ENCODE results near the gene SEMA3D. TPM values are rescaled to one million over a fixed set of nuclear protein-coding genes. Genes with fewer than 3 reads are reported as not detected.

The SEMA3D gene
- 0.47 and 0.64 TPM in 2 replicates for total RNA-seq

- peaks cover 5% of the 10 kb centered on the region for H3K4me1 Mint-ChIP-seq
- H3K4me3 Mint-ChIP-seq: peak within 1 kb of the TSS; percentile 66
- H3K9me3 Mint-ChIP-seq: no peaks in the 10 kb centered on the region
- intact Hi-C loops (cut with micrococcal nuclease): no loop called here
- peaks cover 33% of the 10 kb centered on the region for H3K27me3 Mint-ChIP-seq
- H3K36me3 Mint-ChIP-seq (ENCODE audit: low read depth): no peaks in the 10 kb centered on the region
- peak; percentile 72 for DNase-seq
- peak within 1 kb of the TSS; percentile 32 for H3K27ac Mint-ChIP-seq
These were observed at the start of gene SEMA3D for GRCh38 chr7:85186521-85187241. Gene SEMA3D (minus strand): TSS chr7:85187056. CDS start chr7:85121891, 65,165 bp downstream.

DNA sequence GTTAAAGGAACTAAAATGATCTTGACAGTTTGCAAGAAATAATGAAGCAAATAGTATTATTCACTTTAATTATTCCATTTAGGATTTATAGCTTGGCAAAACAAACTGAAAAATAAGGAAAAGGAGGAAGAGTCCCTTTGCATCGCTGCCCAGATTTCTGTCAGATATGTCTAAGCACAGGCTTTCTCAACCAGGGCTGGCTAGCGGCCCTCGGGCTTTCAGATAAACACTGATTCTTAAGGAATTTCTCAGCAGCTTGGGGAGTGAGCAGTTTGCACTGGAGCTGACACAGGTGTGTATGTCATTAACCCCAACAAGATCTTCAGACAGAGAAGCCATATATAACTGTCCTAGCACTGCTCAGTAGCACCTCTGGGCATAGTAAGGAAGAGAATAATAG lies 47.9 kb upstream of the SEMA3D start:
- no peaks in the 10 kb centered on the region for H3K27me3 Mint-ChIP-seq
- intact Hi-C loops (cut with micrococcal nuclease): no loop called here
- H3K27ac Mint-ChIP-seq: no peak overlapping the region
- no peaks in the 10 kb centered on the region for H3K36me3 Mint-ChIP-seq (ENCODE audit: low read depth)
- H3K4me1 Mint-ChIP-seq: no peaks in the 10 kb centered on the region
- no peak for DNase-seq
- H3K9me3 Mint-ChIP-seq: no peaks in the 10 kb centered on the region
- no peak overlapping the region for H3K4me3 Mint-ChIP-seq

- Mint-ChIP-seq H3K9me3 (no peaks in the 10 kb centered on the region), H3K27me3 (no peaks in the 10 kb centered on the region), H3K4me3 (no peak overlapping the region), H3K4me1 (no peaks in the 10 kb centered on the region), H3K36me3 (ENCODE audit: low read depth) (no peaks in the 10 kb centered on the region), H3K27ac (no peak overlapping the region)
- no peak for DNase-seq
- intact Hi-C loops (cut with micrococcal nuclease): no loop called here
These were observed 45.2 kb upstream of the SEMA3D start for GRCh38 chr7:85232068-85232467.

GRCh38 chr7:85230623-85231022 lies 43.8 kb upstream of the SEMA3D start:
- Mint-ChIP-seq H3K36me3 (ENCODE audit: low read depth) (no peaks in the 10 kb centered on the region), H3K27me3 (no peaks in the 10 kb centered on the region), H3K4me3 (no peak overlapping the region), H3K9me3 (no peaks in the 10 kb centered on the region), H3K27ac (no peak overlapping the region), H3K4me1 (no peaks in the 10 kb centered on the region)
- DNase-seq: no peak
- intact Hi-C loops (cut with micrococcal nuclease): no loop called here

GRCh38 chr7:85229544-85229943 lies 42.7 kb upstream of the SEMA3D start:
- no peak overlapping the region for H3K27ac Mint-ChIP-seq
- H3K36me3 Mint-ChIP-seq (ENCODE audit: low read depth): no peaks in the 10 kb centered on the region
- no peak overlapping the region for H3K4me3 Mint-ChIP-seq
- H3K9me3 Mint-ChIP-seq: no peaks in the 10 kb centered on the region
- no peaks in the 10 kb centered on the region for H3K27me3 Mint-ChIP-seq
- intact Hi-C loops (cut with micrococcal nuclease): no loop called here
- no peaks in the 10 kb centered on the region for H3K4me1 Mint-ChIP-seq
- DNase-seq: no peak

DNA sequence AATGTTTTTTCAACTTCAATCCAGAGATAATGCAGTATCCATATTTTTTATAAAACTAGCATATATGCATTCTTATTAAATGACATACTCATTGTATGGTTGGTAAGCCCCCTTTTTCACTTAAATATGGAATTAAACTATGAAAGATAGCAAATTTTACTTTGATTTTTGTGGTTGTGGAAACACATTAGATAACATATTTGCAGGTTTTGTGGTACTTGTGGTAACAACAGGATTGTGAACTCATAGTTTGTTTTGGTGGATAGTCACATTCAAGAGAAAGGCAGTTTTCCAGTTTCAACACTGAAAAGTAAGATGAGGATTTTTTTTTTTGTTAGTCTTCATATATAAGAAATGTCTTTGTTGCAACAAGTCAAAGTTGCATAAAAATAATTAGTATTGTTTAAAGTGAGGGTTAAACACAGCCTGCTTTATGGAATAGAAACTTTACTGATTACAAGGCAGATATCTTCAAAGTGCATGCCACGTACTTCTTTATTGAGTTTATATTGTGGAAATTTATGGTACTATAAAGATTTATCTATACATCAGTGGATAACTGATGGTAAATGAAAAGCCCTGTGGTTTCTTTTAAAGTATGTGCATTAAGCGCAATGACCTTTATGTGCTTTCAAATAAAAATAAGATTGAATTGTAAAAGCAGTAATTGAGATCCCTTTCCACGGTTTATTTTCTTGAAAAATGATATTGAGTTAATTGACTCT lies 39.7 kb upstream of the SEMA3D start:
- no peaks in the 10 kb centered on the region for H3K27me3 Mint-ChIP-seq
- H3K27ac Mint-ChIP-seq: no peak overlapping the region
- H3K9me3 Mint-ChIP-seq: no peaks in the 10 kb centered on the region
- DNase-seq: no peak
- intact Hi-C loops (cut with micrococcal nuclease): no loop called here
- H3K36me3 Mint-ChIP-seq (ENCODE audit: low read depth): no peaks in the 10 kb centered on the region
- no peak overlapping the region for H3K4me3 Mint-ChIP-seq
- H3K4me1 Mint-ChIP-seq: no peaks in the 10 kb centered on the region

GRCh38 chr7:85224171-85224570 lies 37.3 kb upstream of the SEMA3D start:
- Mint-ChIP-seq H3K4me3 (no peak overlapping the region), H3K36me3 (ENCODE audit: low read depth) (no peaks in the 10 kb centered on the region)
- no peak for DNase-seq

GRCh38 chr7:85222522-85222921 lies 35.7 kb upstream of the SEMA3D start:
- Mint-ChIP-seq H3K9me3 (no peaks in the 10 kb centered on the region), H3K4me3 (no peak overlapping the region), H3K36me3 (ENCODE audit: low read depth) (no peaks in the 10 kb centered on the region), H3K27ac (no peak overlapping the region), H3K4me1 (no peaks in the 10 kb centered on the region), H3K27me3 (no peaks in the 10 kb centered on the region)
- intact Hi-C loops (cut with micrococcal nuclease): no loop called here
- no peak for DNase-seq

More at GRCh38 chr7:85224171-85224570, 37.3 kb upstream of the SEMA3D start:
- Mint-ChIP-seq H3K4me1 (no peaks in the 10 kb centered on the region), H3K27me3 (no peaks in the 10 kb centered on the region), H3K9me3 (no peaks in the 10 kb centered on the region), H3K27ac (no peak overlapping the region)
- intact Hi-C loops (cut with micrococcal nuclease): no loop called here

DNA sequence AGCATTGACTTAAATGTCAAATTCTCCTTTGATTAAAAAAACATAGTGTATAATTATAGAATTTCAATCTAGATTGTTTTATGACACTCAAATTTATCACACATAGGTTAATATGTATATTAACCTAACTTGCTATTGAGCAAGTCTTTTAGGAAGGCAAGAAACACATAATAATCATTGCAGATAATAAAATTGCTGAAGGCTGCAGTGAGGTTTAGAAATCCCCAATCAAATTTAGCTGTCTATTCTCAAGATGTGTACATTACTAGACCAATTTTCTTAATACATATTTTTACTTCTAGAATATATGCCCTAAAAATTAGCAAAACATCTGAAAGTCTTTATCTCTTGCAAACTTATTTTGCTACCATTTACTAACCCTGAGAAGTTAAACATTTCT lies 34.9 kb upstream of the SEMA3D start:
- DNase-seq: no peak
- no peaks in the 10 kb centered on the region for H3K36me3 Mint-ChIP-seq (ENCODE audit: low read depth)
- no peaks in the 10 kb centered on the region for H3K4me1 Mint-ChIP-seq
- no peak overlapping the region for H3K27ac Mint-ChIP-seq
- H3K9me3 Mint-ChIP-seq: no peaks in the 10 kb centered on the region
- H3K4me3 Mint-ChIP-seq: no peak overlapping the region
- intact Hi-C loops (cut with micrococcal nuclease): no loop called here
- no peaks in the 10 kb centered on the region for H3K27me3 Mint-ChIP-seq

- H3K4me3 Mint-ChIP-seq: no peak overlapping the region
- intact Hi-C loops (cut with micrococcal nuclease): no loop called here
- H3K27ac Mint-ChIP-seq: no peak overlapping the region
- no peaks in the 10 kb centered on the region for H3K9me3 Mint-ChIP-seq
- no peaks in the 10 kb centered on the region for H3K27me3 Mint-ChIP-seq
- H3K4me1 Mint-ChIP-seq: no peaks in the 10 kb centered on the region
- no peaks in the 10 kb centered on the region for H3K36me3 Mint-ChIP-seq (ENCODE audit: low read depth)
- DNase-seq: no peak
These were observed 33.8 kb upstream of the SEMA3D start for GRCh38 chr7:85220651-85221050.

DNA sequence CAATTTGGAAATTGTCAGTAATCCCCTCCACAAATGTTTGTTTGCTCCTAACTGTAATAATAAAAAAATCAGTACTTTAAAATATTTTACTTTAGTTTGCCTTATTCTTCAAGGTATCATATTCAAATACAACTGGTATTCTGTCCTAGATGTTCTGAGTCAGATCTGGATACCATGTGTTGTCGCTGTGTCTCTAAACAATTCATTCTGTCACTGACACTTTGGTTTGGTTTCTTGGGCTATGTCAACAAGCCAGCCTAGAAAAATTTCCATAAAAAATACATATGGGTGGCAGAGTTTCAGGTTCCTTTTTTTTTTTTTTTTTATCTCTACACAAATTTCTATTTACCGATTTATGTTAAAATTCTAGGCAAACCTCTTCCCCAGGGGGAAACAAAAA lies 33.2 kb upstream of the SEMA3D start:
- Mint-ChIP-seq H3K9me3 (no peaks in the 10 kb centered on the region), H3K27ac (no peak overlapping the region), H3K4me3 (no peak overlapping the region), H3K36me3 (ENCODE audit: low read depth) (no peaks in the 10 kb centered on the region), H3K4me1 (no peaks in the 10 kb centered on the region), H3K27me3 (no peaks in the 10 kb centered on the region)
- DNase-seq: no peak
- intact Hi-C loops (cut with micrococcal nuclease): no loop called here

GRCh38 chr7:85217085-85217484 lies 30.2 kb upstream of the SEMA3D start:
- no peaks in the 10 kb centered on the region for H3K9me3 Mint-ChIP-seq
- no peak overlapping the region for H3K4me3 Mint-ChIP-seq
- DNase-seq: no peak
- no peak overlapping the region for H3K27ac Mint-ChIP-seq
- no peaks in the 10 kb centered on the region for H3K4me1 Mint-ChIP-seq
- intact Hi-C loops (cut with micrococcal nuclease): no loop called here
- H3K27me3 Mint-ChIP-seq: no peaks in the 10 kb centered on the region
- H3K36me3 Mint-ChIP-seq (ENCODE audit: low read depth): no peaks in the 10 kb centered on the region

DNA sequence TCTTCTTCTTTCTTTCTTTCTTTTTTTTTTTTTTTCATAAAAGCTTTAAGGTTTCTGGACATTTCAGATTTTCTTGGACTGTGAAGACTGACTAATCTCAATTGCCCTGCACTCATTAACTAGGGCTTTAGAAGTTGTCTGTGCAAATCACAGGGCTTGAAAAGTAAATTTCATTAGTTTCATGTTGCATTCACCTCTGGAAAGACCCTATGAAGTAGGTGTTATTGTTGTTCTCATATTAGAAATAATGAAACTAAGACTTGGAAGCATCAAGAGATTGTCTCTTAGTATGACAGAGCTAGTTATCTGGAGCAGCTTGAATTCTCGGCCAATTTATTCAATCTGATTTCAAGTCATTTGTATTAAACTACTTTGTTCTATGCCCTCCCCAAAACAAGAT lies 28.2 kb upstream of the SEMA3D start:
- DNase-seq: no peak
- Mint-ChIP-seq H3K27me3 (no peaks in the 10 kb centered on the region), H3K4me1 (no peaks in the 10 kb centered on the region), H3K9me3 (no peaks in the 10 kb centered on the region), H3K27ac (no peak overlapping the region), H3K4me3 (no peak overlapping the region), H3K36me3 (ENCODE audit: low read depth) (no peaks in the 10 kb centered on the region)
- intact Hi-C loops (cut with micrococcal nuclease): no loop called here

DNA sequence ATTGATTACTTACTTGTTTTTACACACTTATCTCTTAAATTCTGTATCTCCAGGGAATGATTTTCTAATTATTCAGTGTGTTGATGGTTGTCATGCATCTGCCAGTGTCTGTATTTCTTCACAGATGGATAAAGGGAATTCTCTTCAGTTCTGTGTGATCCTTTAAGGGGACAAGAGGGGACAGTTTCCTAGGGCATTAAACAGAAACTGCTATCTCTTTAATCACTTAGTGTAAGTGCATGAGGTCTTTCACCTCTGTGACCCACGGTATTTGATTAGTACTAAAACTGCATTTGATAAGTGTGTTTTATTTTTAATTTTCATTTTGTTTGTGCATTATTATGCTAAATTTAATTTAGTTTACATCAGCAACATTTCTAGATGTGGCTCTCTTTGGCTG lies 26.6 kb upstream of the SEMA3D start:
- no peaks in the 10 kb centered on the region for H3K4me1 Mint-ChIP-seq
- no peaks in the 10 kb centered on the region for H3K9me3 Mint-ChIP-seq
- intact Hi-C loops (cut with micrococcal nuclease): no loop called here
- DNase-seq: no peak
- no peaks in the 10 kb centered on the region for H3K36me3 Mint-ChIP-seq (ENCODE audit: low read depth)
- H3K27ac Mint-ChIP-seq: no peak overlapping the region
- H3K4me3 Mint-ChIP-seq: no peak overlapping the region
- H3K27me3 Mint-ChIP-seq: no peaks in the 10 kb centered on the region
